Hepatocyte (in vitro differentiated cells): Measurements from ENCODE around the gene DLEC1. TPM values are rescaled to one million over a fixed set of nuclear protein-coding genes. Genes with fewer than 3 reads are reported as not detected.

Source experiments
- DNase-seq: peaks from one replicate; pipeline ENCODE4 v3.0.0-alpha.2; 2016; ENCODE audit warnings: low spot score
- H2AFZ ChIP-seq: fragments of 200-600 bp; sonication (generic); 2 replicates; pipeline ENCODE4 v1.6.0; 2016; ENCODE audit warnings: antibody characterized with exemption, mild to moderate bottlenecking
- H3K27ac ChIP-seq: fragments of 200-600 bp; sonication (generic); 2 replicates; pipeline ENCODE4 v1.5.1; 2016; ENCODE audit warnings: mild to moderate bottlenecking
- H3K27me3 ChIP-seq: fragments of 200-600 bp; sonication (generic); 2 replicates; pipeline ENCODE4 v1.6.1; 2016
- H3K36me3 ChIP-seq: fragments of 200-600 bp; sonication (generic); replicated peaks from 2 replicates; pipeline ENCODE4 v1.5.1; 2016; ENCODE audit warnings: low read depth; ENCODE audit not compliant: insufficient read depth
- H3K4me1 ChIP-seq: fragments of 200-600 bp; sonication (generic); 2 replicates; pipeline ENCODE4 v1.5.1; 2016; ENCODE audit warnings: mild to moderate bottlenecking, moderate library complexity; ENCODE audit not compliant: insufficient read depth
- H3K4me2 ChIP-seq: fragments of 200-600 bp; sonication (generic); 2 replicates; pipeline ENCODE4 v1.6.0; 2016
- H3K4me3 ChIP-seq: fragments of 200-600 bp; sonication (generic); 2 replicates; pipeline ENCODE4 v1.5.1; 2016; ENCODE audit warnings: mild to moderate bottlenecking
- H3K79me2 ChIP-seq: fragments of 200-600 bp; sonication (generic); 2 replicates; pipeline ENCODE4 v1.6.0; 2017; ENCODE audit warnings: mild to moderate bottlenecking
- H3K9me2 ChIP-seq: fragments of 200-600 bp; sonication (generic); replicated peaks from 2 replicates; pipeline ENCODE4 v1.6.0; 2017; ENCODE audit warnings: mild to moderate bottlenecking; ENCODE audit not compliant: insufficient read depth
- H3K9me3 ChIP-seq: fragments of 200-600 bp; sonication (generic); 2 replicates; pipeline ENCODE4 v1.5.1; 2016; ENCODE audit warnings: low read depth, mild to moderate bottlenecking
- H4K20me1 ChIP-seq: fragments of 200-600 bp; sonication (generic); 2 replicates; pipeline ENCODE4 v1.6.0; 2016; ENCODE audit warnings: mild to moderate bottlenecking; ENCODE audit not compliant: insufficient read depth, poor library complexity, severe bottlenecking
- EZH2 ChIP-seq: fragments of 200-600 bp; sonication (generic); IDR thresholded peaks from 2 replicates; pipeline ENCODE4 v1.6.1; 2016; ENCODE audit warnings: antibody characterized with exemption, mild to moderate bottlenecking, borderline replicate concordance
- EZH2phosphoT487 ChIP-seq: fragments of 200-600 bp; sonication (generic); IDR thresholded peaks from one replicate; pipeline ENCODE4 v1.6.1; 2018; ENCODE audit warnings: antibody characterized with exemption, mild to moderate bottlenecking, low read depth, moderate library complexity; ENCODE audit not compliant: unreplicated experiment, severe bottlenecking
- WGBS: methylation state at CpG from one replicate; pipeline ENCODE4 v1.1.6; 2016; ENCODE audit warnings: low lambda C conversion rate; ENCODE audit errors: missing lambda C conversion rate; 5-methylcytosine and 5-hydroxymethylcytosine counted together
- polyA plus RNA-seq: library from polyadenylated mRNA; unstranded; fragments of >200 nt; fragmentation: Nextera tagmentation; extraction: Ambion mirVana; gene quantifications from 2 replicates; pipeline ENCODE4 v1.2.1, GENCODE V29; 2016
- total RNA-seq: library from RNA; depleted of rRNA; stranded (reverse); fragments of >200 nt; gene quantifications from 2 replicates; pipeline ENCODE4 v1.2.3, GENCODE V29; 2014
- TF ChIP-seq, protein P1 (sequence below): fragments of 200-600 bp; sonication (generic); IDR thresholded peaks from 2 replicates; pipeline ENCODE4 v1.5.1; 2016; ENCODE audit warnings: antibody characterized with exemption, mild to moderate bottlenecking; ENCODE audit not compliant: poor library complexity

The DLEC1 gene
- total and polyA plus RNA-seq, 2 experiments from 2014 or later, result 0.23 to 1.5 TPM

DNA sequence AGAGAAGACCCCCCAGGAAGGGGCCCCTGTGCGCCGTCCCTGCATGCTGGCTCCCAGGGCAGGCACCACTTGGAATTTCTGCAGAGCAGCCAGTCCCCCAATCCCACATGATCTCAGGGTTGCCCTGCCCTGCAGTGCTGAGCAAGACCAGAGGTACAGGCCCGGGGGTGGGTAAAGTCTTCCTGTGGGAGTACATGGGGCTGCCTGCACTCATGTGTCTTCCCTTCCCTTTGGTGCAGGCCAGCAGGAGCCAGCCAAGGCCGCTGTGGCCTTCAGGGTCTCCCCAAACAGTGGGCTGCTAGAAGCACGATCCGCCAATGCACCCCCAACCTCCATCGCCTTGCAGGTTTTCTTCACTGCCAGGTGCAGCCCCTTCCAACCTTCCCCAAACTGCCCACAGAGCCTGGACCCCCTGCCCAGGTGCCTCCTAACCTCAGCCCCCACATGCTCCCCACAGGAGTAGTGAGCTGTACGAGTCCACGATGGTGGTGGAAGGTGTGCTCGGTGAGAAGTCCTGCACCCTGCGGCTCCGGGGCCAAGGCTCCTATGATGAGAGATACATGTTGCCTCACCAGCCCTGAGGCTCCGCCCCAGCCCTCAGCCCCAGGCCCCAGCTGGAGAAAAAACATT, 82.9 kb downstream of the DLEC1 start:
- no peak overlapping the region for H3K27ac ChIP-seq
- DNase-seq, result no peak
- H4K20me1 ChIP-seq, result peaks cover 9% of the 10 kb centered on the region
- H3K27me3 ChIP-seq, result no peaks in the 10 kb centered on the region
- 97% methylated on average over 12 of the region's 13 CpGs for WGBS
- no peak overlapping the region for H2AFZ ChIP-seq
- no peaks in the 10 kb centered on the region for H3K79me2 ChIP-seq
- TF ChIP-seq, protein P1, sequence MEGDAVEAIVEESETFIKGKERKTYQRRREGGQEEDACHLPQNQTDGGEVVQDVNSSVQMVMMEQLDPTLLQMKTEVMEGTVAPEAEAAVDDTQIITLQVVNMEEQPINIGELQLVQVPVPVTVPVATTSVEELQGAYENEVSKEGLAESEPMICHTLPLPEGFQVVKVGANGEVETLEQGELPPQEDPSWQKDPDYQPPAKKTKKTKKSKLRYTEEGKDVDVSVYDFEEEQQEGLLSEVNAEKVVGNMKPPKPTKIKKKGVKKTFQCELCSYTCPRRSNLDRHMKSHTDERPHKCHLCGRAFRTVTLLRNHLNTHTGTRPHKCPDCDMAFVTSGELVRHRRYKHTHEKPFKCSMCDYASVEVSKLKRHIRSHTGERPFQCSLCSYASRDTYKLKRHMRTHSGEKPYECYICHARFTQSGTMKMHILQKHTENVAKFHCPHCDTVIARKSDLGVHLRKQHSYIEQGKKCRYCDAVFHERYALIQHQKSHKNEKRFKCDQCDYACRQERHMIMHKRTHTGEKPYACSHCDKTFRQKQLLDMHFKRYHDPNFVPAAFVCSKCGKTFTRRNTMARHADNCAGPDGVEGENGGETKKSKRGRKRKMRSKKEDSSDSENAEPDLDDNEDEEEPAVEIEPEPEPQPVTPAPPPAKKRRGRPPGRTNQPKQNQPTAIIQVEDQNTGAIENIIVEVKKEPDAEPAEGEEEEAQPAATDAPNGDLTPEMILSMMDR, result no peak
- TF ChIP-seq EZH2, result no peak
- no peak for TF ChIP-seq EZH2phosphoT487
- H3K36me3 ChIP-seq, result no peaks in the 10 kb centered on the region
- H3K4me1 ChIP-seq, result no peaks in the 10 kb centered on the region
- H3K4me2 ChIP-seq, result no peak overlapping the region
- no peak overlapping the region for H3K4me3 ChIP-seq
- H3K9me2 ChIP-seq, result no peaks in the 10 kb centered on the region
- no peaks in the 10 kb centered on the region for H3K9me3 ChIP-seq

DNA sequence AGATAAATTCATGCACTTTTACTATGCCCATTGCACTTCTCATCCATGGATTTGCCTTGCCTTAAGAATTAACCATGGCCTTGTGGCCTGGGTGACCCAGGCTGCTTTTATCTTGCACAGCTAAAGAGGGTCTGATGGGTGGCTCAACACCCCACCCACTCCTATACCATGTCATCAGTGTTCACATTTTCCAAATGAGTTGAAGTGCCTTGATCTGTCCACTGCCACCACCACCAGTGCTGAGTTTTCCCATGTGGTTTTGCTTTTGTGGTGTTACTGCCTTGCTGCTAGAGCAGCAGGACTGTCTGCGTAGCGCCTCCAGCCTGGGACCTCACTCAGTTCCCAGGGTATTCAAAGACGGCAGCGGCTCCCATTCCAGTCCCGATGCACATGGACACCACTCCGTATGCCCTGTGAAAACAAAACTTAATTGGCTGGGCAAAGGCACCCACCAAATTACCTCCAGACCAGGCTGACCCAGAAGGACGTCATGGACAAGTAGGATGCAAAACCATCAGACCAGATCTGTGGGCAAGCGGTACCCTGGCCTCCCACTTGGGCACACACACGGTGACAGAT, 83.8 kb downstream of the DLEC1 start:
- no peak overlapping the region for H3K27ac ChIP-seq
- no peaks in the 10 kb centered on the region for H3K27me3 ChIP-seq
- no peaks in the 10 kb centered on the region for H3K9me3 ChIP-seq
- DNase-seq, result no peak
- no peak overlapping the region for H2AFZ ChIP-seq
- WGBS, result 94% methylated on average over 9 of the region's 9 CpGs
- H3K79me2 ChIP-seq, result peaks cover 3% of the 10 kb centered on the region
- no peak overlapping the region for H3K4me2 ChIP-seq
- H3K9me2 ChIP-seq, result no peaks in the 10 kb centered on the region
- no peak overlapping the region for H3K4me3 ChIP-seq
- no peaks in the 10 kb centered on the region for H3K36me3 ChIP-seq
- TF ChIP-seq EZH2phosphoT487, result no peak
- no peak for TF ChIP-seq EZH2
- TF ChIP-seq, protein P1, result no peak
- H4K20me1 ChIP-seq, result peaks cover 9% of the 10 kb centered on the region
- H3K4me1 ChIP-seq, result no peaks in the 10 kb centered on the region

DNA sequence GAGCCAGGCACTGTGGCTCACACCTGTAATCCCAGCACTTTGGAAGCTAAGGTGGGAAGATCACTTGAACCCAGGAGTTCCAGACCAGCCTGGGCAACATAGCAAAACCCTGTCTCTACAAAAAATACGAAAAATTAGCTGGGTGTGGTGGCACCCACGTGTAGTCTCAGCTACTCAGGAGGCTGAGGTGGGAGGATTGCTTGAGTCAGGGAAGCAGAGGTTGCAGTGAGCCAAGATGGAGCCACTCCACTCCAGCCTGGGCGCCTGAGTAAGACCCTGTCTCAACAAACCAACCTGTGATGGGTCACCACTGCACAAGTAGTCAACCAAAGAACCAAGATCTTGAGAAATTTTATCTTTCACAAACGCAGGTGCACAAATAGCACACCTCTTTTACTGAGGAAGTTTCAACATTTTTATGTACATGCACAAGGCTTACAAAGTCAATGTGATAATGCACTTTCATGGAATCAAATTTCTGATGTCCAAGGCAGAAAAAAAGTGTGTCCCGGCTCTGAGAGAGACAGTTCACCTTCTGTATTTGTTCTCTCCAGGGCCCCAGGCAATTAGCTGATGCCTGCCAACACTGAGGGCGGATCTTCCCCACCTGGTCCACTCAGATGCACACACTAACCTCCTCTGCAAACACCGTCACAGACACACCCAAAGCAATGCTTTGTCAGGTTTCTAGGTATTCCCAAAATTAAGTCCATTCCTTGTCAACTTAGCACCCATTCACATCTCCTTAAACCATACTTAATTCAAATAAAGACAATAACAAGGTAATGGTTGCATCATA, 85.5 kb downstream of the DLEC1 start:
- Histone ChIP-seq H3K4me1 (peaks cover 3% of the 10 kb centered on the region), H3K9me2 (no peaks in the 10 kb centered on the region), H3K9me3 (no peaks in the 10 kb centered on the region), H3K4me3 (no peak overlapping the region), H4K20me1 (peaks cover 9% of the 10 kb centered on the region), H2AFZ (no peak overlapping the region), H3K27ac (no peak overlapping the region), H3K27me3 (no peaks in the 10 kb centered on the region), H3K79me2 (peaks cover 15% of the 10 kb centered on the region), H3K4me2 (no peak overlapping the region), H3K36me3 (no peaks in the 10 kb centered on the region)
- 82% methylated on average over 7 of the region's 7 CpGs for WGBS
- TF ChIP-seq, protein P1, result no peak
- no peak for TF ChIP-seq EZH2phosphoT487
- TF ChIP-seq EZH2, result no peak
- no peak for DNase-seq
